Measurements from ENCODE around the gene CASTOR1.
"Not testable (repeated sequence)": the region's sequence is repeated elsewhere in the genome, so short reads cannot be mapped to it uniquely, and the experiment has no call there.

Gene CASTOR1

GRCh38 chr22:30289141-30289979 is at the start of gene CASTOR1:
Gene CASTOR1 (minus strand): TSS chr22:30289505. CDS start chr22:30289497, 8 bp downstream.
- peak; percentile 96 for DNase-seq

GRCh38 chr22:30338802-30339201 is 49.5 kb upstream of the CASTOR1 start:
- no peak for DNase-seq

- not testable (repeated sequence) for DNase-seq
These were observed 49.0 kb upstream of the CASTOR1 start for GRCh38 chr22:30338341-30338740.

GRCh38 chr22:30337461-30337778 is 48.1 kb upstream of the CASTOR1 start:
- DNase-seq: no peak

GRCh38 chr22:30336752-30337460 is 47.6 kb upstream of the CASTOR1 start:
- DNase-seq: no peak

- DNase-seq: no peak
These were observed 45.9 kb upstream of the CASTOR1 start for GRCh38 chr22:30335236-30335635.

GRCh38 chr22:30334646-30335045 is 45.3 kb upstream of the CASTOR1 start:
- no peak for DNase-seq

- no peak for DNase-seq
These were observed 44.4 kb upstream of the CASTOR1 start for GRCh38 chr22:30333707-30334087.

GRCh38 chr22:30332994-30333706 is 43.8 kb upstream of the CASTOR1 start:
- DNase-seq: no peak

- DNase-seq: no peak
These were observed 43.2 kb upstream of the CASTOR1 start for GRCh38 chr22:30332551-30332950.

GRCh38 chr22:30328466-30329049 is 39.3 kb upstream of the CASTOR1 start:
- DNase-seq: no peak

- no peak for DNase-seq
These were observed 38.6 kb upstream of the CASTOR1 start for GRCh38 chr22:30327864-30328345.

- peak; percentile 97 for DNase-seq
These were observed 37.5 kb upstream of the CASTOR1 start, which contains the start of gene TBC1D10A for GRCh38 chr22:30326706-30327362. Gene TBC1D10A (minus strand): TSS chr22:30326941. CDS start chr22:30326881, 60 bp downstream.

- DNase-seq: peak; percentile 72
These were observed 37.0 kb upstream of the CASTOR1 start for GRCh38 chr22:30326255-30326705.

GRCh38 chr22:30325724-30326254 is 36.5 kb upstream of the CASTOR1 start:
- DNase-seq: no peak

GRCh38 chr22:30325065-30325720 is 35.9 kb upstream of the CASTOR1 start:
- DNase-seq: no peak

GRCh38 chr22:30324014-30324730 is 34.9 kb upstream of the CASTOR1 start:
- DNase-seq: peak; percentile 67

GRCh38 chr22:30323246-30323645 is 33.9 kb upstream of the CASTOR1 start:
- DNase-seq: no peak

- no peak for DNase-seq
These were observed 32.2 kb upstream of the CASTOR1 start for GRCh38 chr22:30321461-30321860.

- DNase-seq: no peak
These were observed 30.8 kb upstream of the CASTOR1 start for GRCh38 chr22:30320021-30320556.
